HG03066 (cell line): ENCODE results near the gene APOL1.
"Not testable (repeated sequence)": the region's sequence is repeated elsewhere in the genome, so short reads cannot be mapped to it uniquely, and the experiment has no call there.

Experiments
- ATAC-seq: cut with Tn5 transposase; IDR thresholded peaks from one replicate; pipeline ENCODE4 v1.9.1; 2021; ENCODE audit warnings: low read depth; ENCODE audit not compliant: unreplicated experiment

The APOL1 gene

GRCh38 chr22:36289948-36290371, 37.0 kb downstream of the APOL1 start:
- ATAC-seq: not testable (repeated sequence)

GRCh38 chr22:36290391-36291075, 37.6 kb downstream of the APOL1 start:
- not testable (repeated sequence) for ATAC-seq

GRCh38 chr22:36291831-36292740, 39.2 kb downstream of the APOL1 start:
- no peak for ATAC-seq

- no peak for ATAC-seq
Observed at GRCh38 chr22:36292823-36293530, 40.0 kb downstream of the APOL1 start.

- no peak for ATAC-seq
Observed at GRCh38 chr22:36293606-36294292, 40.8 kb downstream of the APOL1 start.

GRCh38 chr22:36294293-36294620, 41.3 kb downstream of the APOL1 start:
- no peak for ATAC-seq

- ATAC-seq: no peak
Observed at GRCh38 chr22:36294801-36295200, 41.9 kb downstream of the APOL1 start.

GRCh38 chr22:36295247-36295646, 42.3 kb downstream of the APOL1 start:
- no peak for ATAC-seq

GRCh38 chr22:36296690-36297089, 43.8 kb downstream of the APOL1 start:
- ATAC-seq: no peak

- ATAC-seq: no peak
Observed at GRCh38 chr22:36297568-36297967, 44.6 kb downstream of the APOL1 start.

- no peak for ATAC-seq
Observed at GRCh38 chr22:36298118-36298517, 45.2 kb downstream of the APOL1 start.

- ATAC-seq: no peak
Observed at GRCh38 chr22:36298601-36299000, 45.7 kb downstream of the APOL1 start.

- no peak for ATAC-seq
Observed at GRCh38 chr22:36299295-36299694, 46.4 kb downstream of the APOL1 start.

GRCh38 chr22:36299911-36300310, 47.0 kb downstream of the APOL1 start:
- ATAC-seq: no peak

- ATAC-seq: no peak
Observed at GRCh38 chr22:36300396-36301212, 47.7 kb downstream of the APOL1 start.

- no peak for ATAC-seq
Observed at GRCh38 chr22:36301384-36301828, 48.5 kb downstream of the APOL1 start.

GRCh38 chr22:36301851-36302250, 48.9 kb downstream of the APOL1 start:
- ATAC-seq: no peak

GRCh38 chr22:36302439-36303114, 49.6 kb downstream of the APOL1 start:
- no peak for ATAC-seq

- ATAC-seq: no peak
Observed at GRCh38 chr22:36303115-36303467, 50.2 kb downstream of the APOL1 start.
